Breast epithelium (tissue), 4 donors: Measurements from ENCODE around the gene RIN2. TPM values are rescaled to one million over a fixed set of nuclear protein-coding genes. Genes with fewer than 3 reads are reported as not detected.

ENCODE experiments used
- DNase-seq, 2 donors: peaks; one replicate each; pipeline ENCODE4 v3.0.0-alpha.2; 2019; ENCODE audit warnings: low spot score in 2 of 2
- H3K27ac ChIP-seq, 2 donors: fragments of 200-600 bp; sonication (generic) in 1 of 2; one replicate each; pipeline ENCODE4 v1.5.1; 2016 to 2019; ENCODE audit warnings: mild to moderate bottlenecking in 1 of 2
- H3K27me3 ChIP-seq, 2 donors: fragments of 200-600 bp; sonication (generic) in 1 of 2; one replicate each; pipeline versions ENCODE4 v1.5.1 to v1.6.0; 2017 to 2019; ENCODE audit warnings: control low read depth in 1 of 2, mild to moderate bottlenecking in 1 of 2
- H3K36me3 ChIP-seq: fragments of 200-600 bp; one replicate; pipeline ENCODE4 v1.5.1; 2019
- H3K4me1 ChIP-seq, 2 donors: fragments of 200-600 bp; sonication (generic); one replicate each; pipeline ENCODE4 v1.5.1; 2016 to 2019; ENCODE audit warnings: control low read depth in 1 of 2
- H3K4me3 ChIP-seq, 3 donors: fragments of 200-600 bp; sonication (generic); 1 replicate in 2 of 3; 2 replicates in 1 of 3; pipeline ENCODE4 v1.5.1; 2016 to 2019; ENCODE audit warnings: mild to moderate bottlenecking in 3 of 3, moderate library complexity in 2 of 3
- H3K9me3 ChIP-seq, 2 donors: fragments of 200-600 bp; sonication (generic) in 1 of 2; one replicate each; pipeline ENCODE4 v1.5.1; 2016 to 2019; ENCODE audit warnings: control low read depth in 1 of 2
- POLR2A ChIP-seq: fragments of 450-650 bp; IDR thresholded peaks from one replicate; pipeline ENCODE4 v1.6.1; 2016; ENCODE audit warnings: antibody characterized with exemption, mild to moderate bottlenecking, moderate library complexity
- POLR2AphosphoS5 ChIP-seq, 3 donors: sonication (generic); formaldehyde crosslinking; IDR thresholded peaks; one replicate each; pipeline ENCODE4 v1.6.1; 2017; ENCODE audit warnings: antibody characterized with exemption in 3 of 3
- intact Hi-C: fragments of 100-400 bp; cut with DNase I; formaldehyde crosslinking; loops from one replicate; pipeline ENCODE4 v1.15.1; 2023; ENCODE audit warnings: low total_unique reads
- total RNA-seq, 3 donors: library from RNA; depleted of rRNA; stranded (reverse); fragments of >200 nt; gene quantifications; one replicate each; pipeline ENCODE4 v1.1.0, GENCODE V29; 2016
- TF ChIP-seq, protein P1 (sequence below), 3 donors: fragments of 450-650 bp; IDR thresholded peaks; one replicate each; pipeline ENCODE4 v1.5.1; 2016 to 2017; ENCODE audit warnings: antibody characterized with exemption in 3 of 3, mild to moderate bottlenecking in 3 of 3, moderate library complexity in 3 of 3

Gene RIN2
- total RNA-seq, 3 donors from 2014 or later, result 82.7 to 114 (median 104) TPM

- Histone ChIP-seq H3K27ac (no peak overlapping the region), H3K4me1 (no peaks in the 10 kb centered on the region), H3K9me3 (no peaks in the 10 kb centered on the region), H3K36me3 (no peaks in the 10 kb centered on the region), H3K4me3 (no peak overlapping the region), H3K27me3 (no peaks in the 10 kb centered on the region)
- intact Hi-C loops, result no loop called here
- DNase-seq, result no peak
- TF ChIP-seq, protein P1, sequence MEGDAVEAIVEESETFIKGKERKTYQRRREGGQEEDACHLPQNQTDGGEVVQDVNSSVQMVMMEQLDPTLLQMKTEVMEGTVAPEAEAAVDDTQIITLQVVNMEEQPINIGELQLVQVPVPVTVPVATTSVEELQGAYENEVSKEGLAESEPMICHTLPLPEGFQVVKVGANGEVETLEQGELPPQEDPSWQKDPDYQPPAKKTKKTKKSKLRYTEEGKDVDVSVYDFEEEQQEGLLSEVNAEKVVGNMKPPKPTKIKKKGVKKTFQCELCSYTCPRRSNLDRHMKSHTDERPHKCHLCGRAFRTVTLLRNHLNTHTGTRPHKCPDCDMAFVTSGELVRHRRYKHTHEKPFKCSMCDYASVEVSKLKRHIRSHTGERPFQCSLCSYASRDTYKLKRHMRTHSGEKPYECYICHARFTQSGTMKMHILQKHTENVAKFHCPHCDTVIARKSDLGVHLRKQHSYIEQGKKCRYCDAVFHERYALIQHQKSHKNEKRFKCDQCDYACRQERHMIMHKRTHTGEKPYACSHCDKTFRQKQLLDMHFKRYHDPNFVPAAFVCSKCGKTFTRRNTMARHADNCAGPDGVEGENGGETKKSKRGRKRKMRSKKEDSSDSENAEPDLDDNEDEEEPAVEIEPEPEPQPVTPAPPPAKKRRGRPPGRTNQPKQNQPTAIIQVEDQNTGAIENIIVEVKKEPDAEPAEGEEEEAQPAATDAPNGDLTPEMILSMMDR (IDR thresholded peaks at IDR 0.05), result no peak
- TF ChIP-seq POLR2A (no peak), POLR2AphosphoS5 (IDR thresholded peaks at IDR 0.05) (no peak)
Observed at GRCh38 chr20:19742974-19743639, 15.0 kb upstream of the RIN2 start.

GRCh38 chr20:19743640-19743995, 14.4 kb upstream of the RIN2 start:
- intact Hi-C loops, result no loop called here
- Histone ChIP-seq H3K9me3 (no peaks in the 10 kb centered on the region), H3K36me3 (no peaks in the 10 kb centered on the region), H3K27me3 (no peaks in the 10 kb centered on the region), H3K4me1 (no peaks in the 10 kb centered on the region), H3K4me3 (no peak overlapping the region), H3K27ac (no peak overlapping the region)
- no peak for DNase-seq
- TF ChIP-seq, protein P1 (IDR thresholded peaks at IDR 0.05), result no peak

DNA sequence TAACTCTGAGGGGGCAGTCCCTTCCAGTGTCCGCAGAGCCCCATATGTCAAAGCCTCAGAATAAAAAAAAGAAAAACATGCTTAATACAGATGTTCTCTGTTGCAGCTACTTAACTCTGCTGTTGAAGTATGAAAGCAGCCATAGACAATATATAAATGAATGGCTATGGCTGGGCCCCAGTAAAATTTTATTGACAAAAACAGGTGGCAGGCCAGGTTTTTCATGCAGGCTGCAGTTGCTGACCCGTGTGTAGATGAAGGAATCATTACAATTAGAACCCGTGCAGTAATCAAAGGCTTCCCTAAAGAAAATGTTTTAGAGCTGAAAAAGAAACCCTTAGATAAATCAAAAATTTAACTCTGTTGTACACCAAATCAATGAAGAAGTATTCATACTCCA, 13.0 kb upstream of the RIN2 start:
- no peak overlapping the region for H3K27ac ChIP-seq
- intact Hi-C loops, result no loop called here
- H3K4me3 ChIP-seq, result no peak overlapping the region
- no peak for DNase-seq
- no peak for TF ChIP-seq POLR2AphosphoS5 (IDR thresholded peaks at IDR 0.05)
- no peak for TF ChIP-seq POLR2A
- TF ChIP-seq, protein P1 (IDR thresholded peaks at IDR 0.05), result no peak
- H3K36me3 ChIP-seq, result no peaks in the 10 kb centered on the region
- H3K9me3 ChIP-seq, result no peaks in the 10 kb centered on the region
- no peaks in the 10 kb centered on the region for H3K27me3 ChIP-seq
- no peaks in the 10 kb centered on the region for H3K4me1 ChIP-seq

DNA sequence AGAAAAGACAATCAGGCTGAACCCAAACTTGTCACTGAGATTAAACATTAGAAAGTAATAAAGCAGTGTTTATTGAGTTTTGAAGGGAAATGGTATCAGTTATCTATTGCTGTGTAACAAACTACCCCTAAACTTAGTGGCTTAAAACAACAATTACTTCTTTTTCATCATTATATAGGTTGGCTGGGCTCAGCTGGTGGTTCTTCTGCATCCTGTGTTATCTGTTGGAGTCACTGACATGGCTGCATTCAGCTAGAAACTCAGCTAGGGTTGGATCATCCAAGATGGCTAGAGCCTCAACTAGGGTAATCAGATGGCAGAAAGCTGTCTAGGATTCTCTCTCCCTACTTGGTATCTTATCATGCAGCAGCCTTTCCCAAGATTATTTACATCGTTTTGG, 12.5 kb upstream of the RIN2 start:
- TF ChIP-seq POLR2A, result no peak
- TF ChIP-seq, protein P1 (IDR thresholded peaks at IDR 0.05), result no peak
- no peak for TF ChIP-seq POLR2AphosphoS5 (IDR thresholded peaks at IDR 0.05)
- H3K4me3 ChIP-seq, result no peak overlapping the region
- no peaks in the 10 kb centered on the region for H3K4me1 ChIP-seq
- no peaks in the 10 kb centered on the region for H3K36me3 ChIP-seq
- H3K9me3 ChIP-seq, result no peaks in the 10 kb centered on the region
- no peaks in the 10 kb centered on the region for H3K27me3 ChIP-seq
- intact Hi-C loops, result no loop called here
- H3K27ac ChIP-seq, result no peak overlapping the region
- no peak for DNase-seq

- no peak overlapping the region for H3K27ac ChIP-seq
- no peaks in the 10 kb centered on the region for H3K9me3 ChIP-seq
- no peaks in the 10 kb centered on the region for H3K36me3 ChIP-seq
- no peaks in the 10 kb centered on the region for H3K27me3 ChIP-seq
- intact Hi-C loops, result no loop called here
- H3K4me1 ChIP-seq, result no peaks in the 10 kb centered on the region
- DNase-seq, result no peak
- no peak overlapping the region for H3K4me3 ChIP-seq
- TF ChIP-seq POLR2AphosphoS5 (IDR thresholded peaks at IDR 0.05), result no peak
- TF ChIP-seq POLR2A, result no peak
- TF ChIP-seq, protein P1 (IDR thresholded peaks at IDR 0.05), result no peak
Observed at GRCh38 chr20:19746396-19746795, 11.7 kb upstream of the RIN2 start.
